Measurements from ENCODE around the gene ADIPOR1. TPM values are rescaled to one million over a fixed set of nuclear protein-coding genes. Genes with fewer than 3 reads are reported as not detected.

ADIPOR1 gene
- total and polyA plus RNA-seq, 2 donors, result 53.0 to 58.1 TPM

DNA sequence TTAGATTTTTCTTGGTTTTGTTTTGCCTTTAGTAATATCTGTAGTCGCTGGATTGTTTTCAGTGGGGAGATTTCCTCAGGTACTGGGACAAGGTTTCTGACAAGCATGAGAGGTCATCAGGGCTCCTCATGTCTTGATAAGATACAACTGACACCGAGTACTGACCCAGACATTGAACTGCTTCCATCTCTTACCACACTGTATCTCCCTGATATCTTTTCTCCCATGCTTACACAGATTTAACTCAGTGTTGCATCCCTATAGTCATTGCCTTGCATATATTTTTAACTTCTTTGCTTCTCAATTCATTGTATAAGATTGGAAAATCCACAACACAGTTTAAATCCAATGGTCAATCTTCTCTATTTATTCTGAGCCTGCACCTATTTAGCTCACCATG lies 21.3 kb upstream of the ADIPOR1 start:
- Histone ChIP-seq H3K27me3 (ENCODE audit: control insufficient read depth in 2 of 2, insufficient read depth in 1 of 2, low read length in 1 of 2) (peaks cover 0 to under 1% of the 10 kb centered on the region in 2 donors), H3K9me3 (ENCODE audit: control insufficient read depth in 2 of 2, insufficient read depth in 1 of 2, low read length in 1 of 2) (no peaks in the 10 kb centered on the region), H3K4me1 (ENCODE audit: control insufficient read depth in 2 of 2, insufficient read depth in 2 of 2, low read length in 2 of 2) (no peaks in the 10 kb centered on the region), H3K4me3 (ENCODE audit: low read length in 2 of 2) (no peak overlapping the region), H3K27ac (ENCODE audit: low read depth in 1 of 2, low read length in 1 of 2) (no peak overlapping the region), H3K36me3 (ENCODE audit: control insufficient read depth in 2 of 2, insufficient read depth in 2 of 2, low read length in 1 of 2) (no peaks in the 10 kb centered on the region)
- no peak for DNase-seq (ENCODE audit: low read depth in 6 of 9, low spot score in 9 of 9)
- WGBS, result 95% methylated on average over 2 of the region's 2 CpGs

DNA sequence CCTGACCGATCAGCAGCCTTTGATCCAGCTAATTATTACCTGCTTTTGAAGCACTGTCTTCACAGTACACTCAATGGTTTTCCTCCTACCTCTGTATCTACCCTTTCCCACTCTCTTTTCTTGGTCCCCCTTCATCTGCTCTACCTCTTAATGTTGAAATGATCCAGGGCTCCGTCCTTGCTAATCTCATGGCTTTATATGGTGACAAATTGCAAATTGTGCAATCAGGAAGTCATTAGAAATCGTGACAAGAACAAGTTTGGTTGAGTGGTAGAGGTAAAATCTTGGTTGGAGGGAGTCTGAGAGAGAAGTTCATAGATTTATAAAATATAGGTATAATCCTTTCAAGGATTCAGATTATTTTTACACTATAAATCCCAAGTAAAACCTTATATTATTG lies 18.5 kb upstream of the ADIPOR1 start:
- Histone ChIP-seq H3K9me3 (ENCODE audit: control insufficient read depth in 2 of 2, insufficient read depth in 1 of 2, low read length in 1 of 2) (no peaks in the 10 kb centered on the region), H3K4me3 (ENCODE audit: low read length in 2 of 2) (no peak overlapping the region), H3K4me1 (ENCODE audit: control insufficient read depth in 2 of 2, insufficient read depth in 2 of 2, low read length in 2 of 2) (no peaks in the 10 kb centered on the region), H3K36me3 (ENCODE audit: control insufficient read depth in 2 of 2, insufficient read depth in 2 of 2, low read length in 1 of 2) (no peaks in the 10 kb centered on the region), H3K27me3 (ENCODE audit: control insufficient read depth in 2 of 2, insufficient read depth in 1 of 2, low read length in 1 of 2) (peaks cover 0 to 2% of the 10 kb centered on the region in 2 donors), H3K27ac (ENCODE audit: low read depth in 1 of 2, low read length in 1 of 2) (no peak overlapping the region)
- no peak for DNase-seq (ENCODE audit: low read depth in 6 of 9, low spot score in 9 of 9)
- WGBS, result 56% methylated on average over 3 of the region's 3 CpGs

DNA sequence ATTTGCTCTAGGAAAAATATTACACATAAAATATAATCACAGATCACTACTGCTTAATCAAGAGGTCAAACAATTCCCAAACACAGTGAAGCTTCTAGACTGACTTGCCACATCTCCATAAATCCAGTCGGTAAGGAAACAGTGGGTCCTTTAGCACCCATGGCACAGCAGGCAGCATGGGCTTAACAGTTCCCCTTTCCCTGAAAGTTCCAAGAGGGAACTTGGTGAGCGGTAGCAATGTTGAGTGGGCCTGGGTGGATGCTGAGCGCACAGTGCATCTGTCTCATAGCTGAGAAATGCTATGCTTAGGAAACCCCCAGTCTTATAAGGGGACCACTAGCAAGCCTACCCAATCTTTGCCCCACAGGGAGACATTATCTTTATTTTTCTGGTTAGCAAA lies 16.7 kb upstream of the ADIPOR1 start:
- no peak overlapping the region for H3K27ac ChIP-seq (ENCODE audit: low read depth in 1 of 2, low read length in 1 of 2)
- H3K4me1 ChIP-seq (ENCODE audit: control insufficient read depth in 2 of 2, insufficient read depth in 2 of 2, low read length in 2 of 2), result no peaks in the 10 kb centered on the region
- no peak for DNase-seq (ENCODE audit: low read depth in 6 of 9, low spot score in 9 of 9)
- no peaks in the 10 kb centered on the region for H3K9me3 ChIP-seq (ENCODE audit: control insufficient read depth in 2 of 2, insufficient read depth in 1 of 2, low read length in 1 of 2)
- no peaks in the 10 kb centered on the region for H3K36me3 ChIP-seq (ENCODE audit: control insufficient read depth in 2 of 2, insufficient read depth in 2 of 2, low read length in 1 of 2)
- H3K4me3 ChIP-seq (ENCODE audit: low read length in 2 of 2), result no peak overlapping the region
- 95% methylated on average over 3 of the region's 3 CpGs for WGBS
- H3K27me3 ChIP-seq (ENCODE audit: control insufficient read depth in 2 of 2, insufficient read depth in 1 of 2, low read length in 1 of 2), result peaks cover 0 to 2% of the 10 kb centered on the region in 2 donors

DNA sequence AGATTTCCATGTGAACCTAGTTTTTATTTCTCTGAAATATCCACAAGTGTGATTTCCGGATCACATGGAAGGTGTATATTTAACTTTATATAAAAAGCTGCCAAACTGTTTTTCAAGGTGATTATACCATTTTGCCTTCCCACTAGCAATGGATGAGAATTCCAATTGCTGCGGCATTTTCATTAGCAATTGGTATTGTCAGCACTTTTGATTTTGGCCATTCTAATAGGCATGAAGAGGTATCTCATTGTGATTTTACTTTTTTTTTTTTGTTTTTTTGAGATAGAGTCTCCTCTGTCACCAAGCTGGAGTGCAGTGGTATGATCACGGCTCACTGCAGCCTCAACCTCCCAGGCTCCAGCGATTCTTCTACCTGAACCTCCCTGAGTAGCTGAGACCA lies 13.9 kb upstream of the ADIPOR1 start:
- Histone ChIP-seq H3K27ac (ENCODE audit: low read depth in 1 of 2, low read length in 1 of 2) (no peak overlapping the region), H3K9me3 (ENCODE audit: control insufficient read depth in 2 of 2, insufficient read depth in 1 of 2, low read length in 1 of 2) (no peaks in the 10 kb centered on the region), H3K4me3 (ENCODE audit: low read length in 2 of 2) (no peak overlapping the region), H3K36me3 (ENCODE audit: control insufficient read depth in 2 of 2, insufficient read depth in 2 of 2, low read length in 1 of 2) (no peaks in the 10 kb centered on the region), H3K4me1 (ENCODE audit: control insufficient read depth in 2 of 2, insufficient read depth in 2 of 2, low read length in 2 of 2) (peaks cover 12 to 17% of the 10 kb centered on the region in 2 donors), H3K27me3 (ENCODE audit: control insufficient read depth in 2 of 2, insufficient read depth in 1 of 2, low read length in 1 of 2) (peaks cover 0 to 2% of the 10 kb centered on the region in 2 donors)
- no peak for DNase-seq (ENCODE audit: low read depth in 6 of 9, low spot score in 9 of 9)
- WGBS, result 73% methylated on average over 4 of the region's 4 CpGs

DNA sequence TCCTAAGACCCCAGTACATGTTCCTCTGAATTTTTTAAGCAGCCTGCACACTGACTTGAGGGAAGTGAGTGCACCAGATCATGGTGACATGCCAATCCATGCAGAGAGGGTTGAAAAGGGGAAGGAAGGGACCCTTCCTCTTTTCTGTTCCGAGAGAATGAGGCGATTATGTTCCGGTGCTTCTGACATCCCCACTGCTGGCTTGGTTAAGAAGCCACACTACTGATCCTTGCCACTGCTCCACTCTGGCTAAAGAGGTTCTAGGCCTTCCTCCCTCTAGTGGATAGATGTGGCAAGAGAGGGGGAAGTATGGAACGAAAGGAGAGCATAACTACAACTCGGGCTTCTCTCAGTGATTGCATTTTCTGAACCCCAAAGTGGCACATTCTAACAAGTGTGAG lies 10.8 kb upstream of the ADIPOR1 start:
- Histone ChIP-seq H3K9me3 (ENCODE audit: control insufficient read depth in 2 of 2, insufficient read depth in 1 of 2, low read length in 1 of 2) (no peaks in the 10 kb centered on the region), H3K4me1 (ENCODE audit: control insufficient read depth in 2 of 2, insufficient read depth in 2 of 2, low read length in 2 of 2) (peaks cover 19 to 30% of the 10 kb centered on the region in 2 donors), H3K4me3 (ENCODE audit: low read length in 2 of 2) (no peak overlapping the region), H3K27ac (ENCODE audit: low read depth in 1 of 2, low read length in 1 of 2) (no peak overlapping the region), H3K27me3 (ENCODE audit: control insufficient read depth in 2 of 2, insufficient read depth in 1 of 2, low read length in 1 of 2) (no peaks in the 10 kb centered on the region), H3K36me3 (ENCODE audit: control insufficient read depth in 2 of 2, insufficient read depth in 2 of 2, low read length in 1 of 2) (peaks cover under 1 to 3% of the 10 kb centered on the region in 2 donors)
- DNase-seq (ENCODE audit: low read depth in 6 of 9, low spot score in 9 of 9), result peak in 6 of 9 donors; percentile 40 to 83 (median 62)
- WGBS, result 6% methylated on average over 5 of the region's 5 CpGs

DNA sequence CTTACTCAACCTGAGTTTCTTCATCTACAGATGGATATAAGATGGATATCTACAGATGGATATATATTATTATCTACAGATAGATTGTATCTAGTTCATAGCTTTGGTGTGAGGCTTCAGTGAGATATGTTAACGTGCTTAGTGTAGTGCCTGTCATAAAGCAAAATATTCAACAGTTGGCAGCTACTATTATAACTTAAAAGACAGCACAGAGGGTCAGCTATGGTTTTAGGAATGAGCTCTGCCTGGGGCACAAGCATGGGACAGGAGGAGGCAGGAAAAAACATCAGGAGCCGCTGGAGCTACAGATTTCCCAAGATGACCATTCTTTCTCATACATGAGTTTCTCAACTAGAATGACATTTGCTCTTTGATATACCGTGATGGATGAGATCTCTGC lies 10.2 kb upstream of the ADIPOR1 start:
- WGBS, result 39% methylated on average over 3 of the region's 3 CpGs
- peak in 1 of 9 donors; percentile 15 for DNase-seq (ENCODE audit: low read depth in 6 of 9, low spot score in 9 of 9)
- Histone ChIP-seq H3K9me3 (ENCODE audit: control insufficient read depth in 2 of 2, insufficient read depth in 1 of 2, low read length in 1 of 2) (no peaks in the 10 kb centered on the region), H3K36me3 (ENCODE audit: control insufficient read depth in 2 of 2, insufficient read depth in 2 of 2, low read length in 1 of 2) (peaks cover 3 to 6% of the 10 kb centered on the region in 2 donors), H3K27me3 (ENCODE audit: control insufficient read depth in 2 of 2, insufficient read depth in 1 of 2, low read length in 1 of 2) (no peaks in the 10 kb centered on the region), H3K4me1 (ENCODE audit: control insufficient read depth in 2 of 2, insufficient read depth in 2 of 2, low read length in 2 of 2) (peaks cover 19 to 30% of the 10 kb centered on the region in 2 donors), H3K4me3 (ENCODE audit: low read length in 2 of 2) (peak overlapping the region in 1 of 2 donors; percentile 79), H3K27ac (ENCODE audit: low read depth in 1 of 2, low read length in 1 of 2) (peak overlapping the region; percentile 61 to 71)

DNA sequence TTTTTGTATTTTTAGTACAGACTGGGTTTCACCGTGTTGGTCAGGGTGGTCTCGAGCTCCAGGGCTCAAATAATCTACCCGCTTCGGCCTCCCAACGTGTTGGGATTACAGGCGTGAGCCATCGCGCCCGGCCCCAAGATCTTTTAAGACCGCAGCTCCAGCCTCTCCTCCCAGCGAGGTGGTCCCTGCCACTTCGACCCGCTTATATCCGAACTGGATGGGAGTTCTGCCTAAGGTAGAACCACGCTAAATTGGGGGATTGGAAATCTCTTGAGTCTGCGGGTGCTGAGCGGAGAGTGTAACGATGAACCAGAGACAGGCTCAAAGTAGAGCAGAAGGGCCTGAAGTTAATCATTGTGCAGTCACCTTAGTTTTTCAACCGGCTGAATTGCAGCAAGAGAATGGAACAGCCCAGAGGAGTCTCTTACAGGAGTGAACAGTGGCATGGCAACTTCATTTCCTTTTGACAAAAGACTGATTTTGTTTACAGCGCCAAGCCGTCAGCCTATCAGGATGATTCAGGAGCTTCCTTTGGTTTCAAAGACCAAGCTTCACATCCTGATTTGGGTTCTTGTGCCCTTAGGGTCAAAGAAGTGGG lies 9.7 kb upstream of the ADIPOR1 start:
- H3K4me1 ChIP-seq (ENCODE audit: control insufficient read depth in 2 of 2, insufficient read depth in 2 of 2, low read length in 2 of 2), result peaks cover 19 to 30% of the 10 kb centered on the region in 2 donors

DNA sequence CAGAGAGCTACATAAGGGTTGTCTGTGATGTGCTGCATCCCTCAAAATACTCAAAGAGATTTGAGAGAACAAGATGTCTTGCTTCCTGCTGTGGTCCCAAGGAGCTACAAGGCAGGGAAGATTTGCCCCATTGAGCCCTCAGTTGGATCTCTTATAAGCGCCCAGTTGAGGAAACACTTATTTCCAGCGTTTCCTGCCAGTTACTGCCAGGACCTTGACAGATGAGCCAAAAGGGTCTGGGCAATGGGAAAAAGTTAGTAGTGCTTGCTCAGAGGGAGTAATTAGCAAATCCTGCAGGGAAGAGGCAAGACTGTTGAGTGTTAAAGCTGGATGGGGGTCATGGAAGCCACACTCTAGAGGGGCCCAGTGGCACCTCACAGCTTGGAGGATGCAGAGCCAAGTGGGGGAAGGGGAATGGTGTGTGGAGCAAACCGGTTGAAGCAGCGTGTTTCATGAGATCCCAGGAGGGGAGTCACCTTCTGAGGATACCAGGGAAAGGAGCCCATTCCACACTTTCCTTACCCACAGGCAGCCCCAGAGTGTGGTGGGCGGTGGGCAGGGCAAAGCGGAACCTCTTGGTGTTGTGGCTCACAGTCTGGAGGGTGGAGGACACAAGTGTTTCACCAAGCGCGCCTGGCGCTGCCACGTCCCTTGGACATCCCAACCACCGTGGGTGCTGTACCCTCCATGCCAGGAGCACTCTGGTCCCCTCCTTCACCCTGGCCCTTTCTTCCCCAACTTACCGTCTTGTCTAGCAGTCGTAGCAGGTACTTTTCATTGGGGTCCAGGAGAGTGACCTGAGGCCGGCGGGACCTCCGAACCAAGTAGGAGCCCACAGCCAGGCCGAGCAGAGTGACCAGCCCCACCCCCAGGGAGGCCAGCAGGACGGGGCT lies 8.1 kb upstream of the ADIPOR1 start:
- H3K9me3 ChIP-seq (ENCODE audit: control insufficient read depth in 2 of 2, insufficient read depth in 1 of 2, low read length in 1 of 2), result no peaks in the 10 kb centered on the region
- H3K4me1 ChIP-seq (ENCODE audit: control insufficient read depth in 2 of 2, insufficient read depth in 2 of 2, low read length in 2 of 2), result peaks cover 19 to 30% of the 10 kb centered on the region in 2 donors
- no peaks in the 10 kb centered on the region for H3K27me3 ChIP-seq (ENCODE audit: control insufficient read depth in 2 of 2, insufficient read depth in 1 of 2, low read length in 1 of 2)
- peaks cover 14 to 24% of the 10 kb centered on the region in 2 donors for H3K36me3 ChIP-seq (ENCODE audit: control insufficient read depth in 2 of 2, insufficient read depth in 2 of 2, low read length in 1 of 2)
- WGBS, result 70% methylated on average over 18 of the region's 18 CpGs
- peak in 1 of 9 donors; percentile 2 for DNase-seq (ENCODE audit: low read depth in 6 of 9, low spot score in 9 of 9)
- peak overlapping the region; percentile 79 to 87 for H3K4me3 ChIP-seq (ENCODE audit: low read length in 2 of 2)
- H3K27ac ChIP-seq (ENCODE audit: low read depth in 1 of 2, low read length in 1 of 2), result peak overlapping the region; percentile 70 to 86

More for the DNA sequence above, 9.7 kb upstream of the ADIPOR1 start:
- peak overlapping the region; percentile 61 to 71 for H3K27ac ChIP-seq (ENCODE audit: low read depth in 1 of 2, low read length in 1 of 2)
- 3% methylated on average over 21 of the region's 21 CpGs for WGBS
- H3K9me3 ChIP-seq (ENCODE audit: control insufficient read depth in 2 of 2, insufficient read depth in 1 of 2, low read length in 1 of 2), result no peaks in the 10 kb centered on the region
- DNase-seq (ENCODE audit: low read depth in 6 of 9, low spot score in 9 of 9), result peak in 6 of 9 donors; percentile 17 to 73 (median 44)
- H3K27me3 ChIP-seq (ENCODE audit: control insufficient read depth in 2 of 2, insufficient read depth in 1 of 2, low read length in 1 of 2), result no peaks in the 10 kb centered on the region
- peak overlapping the region; percentile 47 to 79 for H3K4me3 ChIP-seq (ENCODE audit: low read length in 2 of 2)
- H3K36me3 ChIP-seq (ENCODE audit: control insufficient read depth in 2 of 2, insufficient read depth in 2 of 2, low read length in 1 of 2), result peaks cover 3 to 11% of the 10 kb centered on the region in 2 donors

DNA sequence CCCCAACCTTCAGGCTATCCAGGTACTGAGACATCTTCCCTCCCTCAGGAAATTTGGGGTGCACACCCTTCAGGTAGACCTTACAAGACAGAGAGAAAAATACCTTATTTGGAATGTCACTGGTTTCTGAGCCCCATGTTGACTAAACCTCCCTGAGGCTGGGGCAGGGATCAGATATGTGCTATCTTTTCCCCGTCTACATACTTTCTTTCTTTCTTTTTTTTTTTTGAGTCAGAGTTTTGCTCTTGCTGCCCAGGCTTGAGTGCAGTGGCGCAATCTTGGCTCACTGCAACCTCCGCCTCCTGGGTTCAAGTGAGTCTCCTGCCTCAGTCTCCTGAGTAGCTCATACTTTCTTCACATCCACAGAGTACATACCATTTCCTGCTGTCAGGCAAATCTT lies 7.3 kb upstream of the ADIPOR1 start:
- H3K27me3 ChIP-seq (ENCODE audit: control insufficient read depth in 2 of 2, insufficient read depth in 1 of 2, low read length in 1 of 2), result no peaks in the 10 kb centered on the region
- DNase-seq (ENCODE audit: low read depth in 6 of 9, low spot score in 9 of 9), result no peak
- H3K9me3 ChIP-seq (ENCODE audit: control insufficient read depth in 2 of 2, insufficient read depth in 1 of 2, low read length in 1 of 2), result no peaks in the 10 kb centered on the region
- peaks cover 19 to 30% of the 10 kb centered on the region in 2 donors for H3K4me1 ChIP-seq (ENCODE audit: control insufficient read depth in 2 of 2, insufficient read depth in 2 of 2, low read length in 2 of 2)
- WGBS, result 97% methylated on average over 3 of the region's 3 CpGs
- H3K27ac ChIP-seq (ENCODE audit: low read depth in 1 of 2, low read length in 1 of 2), result peak overlapping the region in 1 of 2 donors; percentile 57
- peaks cover 14 to 24% of the 10 kb centered on the region in 2 donors for H3K36me3 ChIP-seq (ENCODE audit: control insufficient read depth in 2 of 2, insufficient read depth in 2 of 2, low read length in 1 of 2)
- no peak overlapping the region for H3K4me3 ChIP-seq (ENCODE audit: low read length in 2 of 2)

Measured in thymus (tissue), 11 donors.